ENCODE results near the gene IRAK2.

DNA sequence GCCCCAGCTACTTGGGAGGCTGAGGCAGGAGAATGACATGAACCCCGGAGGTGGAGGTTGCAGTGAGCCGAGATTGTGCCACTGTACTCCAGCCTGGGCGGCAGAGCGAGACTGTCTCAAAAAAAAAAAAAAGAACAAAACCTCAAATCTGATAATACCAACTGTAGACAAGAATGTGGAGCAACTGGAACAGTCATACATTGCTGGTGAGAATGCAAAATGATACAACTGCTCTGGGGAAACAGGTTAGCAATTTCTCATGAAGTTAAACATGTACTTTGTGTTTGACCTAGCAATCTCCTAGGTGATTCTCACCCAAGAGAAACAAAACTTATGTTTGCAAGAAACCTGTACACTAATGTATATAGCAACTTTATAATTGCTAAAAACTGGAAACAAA, 27.5 kb upstream of the IRAK2 start:
- TF ChIP-seq POLR2A (IDR thresholded peaks at IDR 0.05) (no peak), EP300 (IDR thresholded peaks at IDR 0.05) (no peak)
